Measurements from ENCODE around the gene DCLK2. TPM values are rescaled to one million over a fixed set of nuclear protein-coding genes. Genes with fewer than 3 reads are reported as not detected.

The DCLK2 gene
- total RNA-seq, 3 donors from 2014 or later (not counting 1 experiment from before 2014, with no cell fraction given), result 0.31 TPM; not detected in 2

DNA sequence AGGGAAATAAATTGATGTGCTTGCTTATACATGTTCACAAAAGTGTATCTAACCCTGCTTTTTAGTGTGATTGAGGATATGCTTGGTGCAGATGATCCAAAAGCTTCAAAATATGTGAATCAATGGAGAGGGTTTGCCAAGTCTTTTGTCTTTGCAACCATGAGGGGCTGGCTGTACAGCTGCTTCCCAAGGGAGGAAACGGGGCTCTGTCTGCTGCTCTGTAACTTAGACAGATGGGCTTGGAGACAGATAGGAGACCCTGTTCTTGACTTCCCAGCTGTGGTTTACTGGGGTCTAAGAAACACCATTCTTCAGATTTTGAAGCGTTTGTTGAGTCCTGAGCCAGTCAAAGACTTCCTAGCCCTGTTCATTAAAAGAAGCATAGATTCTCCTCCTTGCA, 152.3 kb downstream of the DCLK2 start:
- Histone ChIP-seq H3K9me3 (ENCODE audit: control insufficient read depth, insufficient read depth, low read length) (no peaks in the 10 kb centered on the region), H3K27ac (ENCODE audit: low read length) (no peak overlapping the region), H3K27me3 (ENCODE audit: control insufficient read depth, insufficient read depth, low read length) (peaks cover 2% of the 10 kb centered on the region), H3K36me3 (ENCODE audit: control insufficient read depth, insufficient read depth, low read length) (no peaks in the 10 kb centered on the region), H3K4me1 (ENCODE audit: control insufficient read depth, insufficient read depth, low read length) (no peaks in the 10 kb centered on the region), H3K4me3 (ENCODE audit: low read length) (no peak overlapping the region)
- DNase-seq, result no peak
- no peaks in the 10 kb centered on the region for H3K4me1 Mint-ChIP-seq
- 68% methylated on average over 2 of the region's 2 CpGs for WGBS (ENCODE audit: insufficient coverage)
- peaks cover 8 to 12% of the 10 kb centered on the region in 2 donors for H3K27me3 Mint-ChIP-seq (ENCODE audit: low read depth in 2 of 2)
- no peak overlapping the region for H3K4me3 Mint-ChIP-seq
- intact Hi-C loops (cut with micrococcal nuclease), result no loop called here
- H3K27ac Mint-ChIP-seq, result no peak overlapping the region
- H3K36me3 Mint-ChIP-seq, result no peaks in the 10 kb centered on the region
- TF ChIP-seq, protein P1, sequence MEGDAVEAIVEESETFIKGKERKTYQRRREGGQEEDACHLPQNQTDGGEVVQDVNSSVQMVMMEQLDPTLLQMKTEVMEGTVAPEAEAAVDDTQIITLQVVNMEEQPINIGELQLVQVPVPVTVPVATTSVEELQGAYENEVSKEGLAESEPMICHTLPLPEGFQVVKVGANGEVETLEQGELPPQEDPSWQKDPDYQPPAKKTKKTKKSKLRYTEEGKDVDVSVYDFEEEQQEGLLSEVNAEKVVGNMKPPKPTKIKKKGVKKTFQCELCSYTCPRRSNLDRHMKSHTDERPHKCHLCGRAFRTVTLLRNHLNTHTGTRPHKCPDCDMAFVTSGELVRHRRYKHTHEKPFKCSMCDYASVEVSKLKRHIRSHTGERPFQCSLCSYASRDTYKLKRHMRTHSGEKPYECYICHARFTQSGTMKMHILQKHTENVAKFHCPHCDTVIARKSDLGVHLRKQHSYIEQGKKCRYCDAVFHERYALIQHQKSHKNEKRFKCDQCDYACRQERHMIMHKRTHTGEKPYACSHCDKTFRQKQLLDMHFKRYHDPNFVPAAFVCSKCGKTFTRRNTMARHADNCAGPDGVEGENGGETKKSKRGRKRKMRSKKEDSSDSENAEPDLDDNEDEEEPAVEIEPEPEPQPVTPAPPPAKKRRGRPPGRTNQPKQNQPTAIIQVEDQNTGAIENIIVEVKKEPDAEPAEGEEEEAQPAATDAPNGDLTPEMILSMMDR (IDR thresholded peaks at IDR 0.05), result no peak
- ATAC-seq, result no peak
- H3K9me3 Mint-ChIP-seq, result no peaks in the 10 kb centered on the region

DNA sequence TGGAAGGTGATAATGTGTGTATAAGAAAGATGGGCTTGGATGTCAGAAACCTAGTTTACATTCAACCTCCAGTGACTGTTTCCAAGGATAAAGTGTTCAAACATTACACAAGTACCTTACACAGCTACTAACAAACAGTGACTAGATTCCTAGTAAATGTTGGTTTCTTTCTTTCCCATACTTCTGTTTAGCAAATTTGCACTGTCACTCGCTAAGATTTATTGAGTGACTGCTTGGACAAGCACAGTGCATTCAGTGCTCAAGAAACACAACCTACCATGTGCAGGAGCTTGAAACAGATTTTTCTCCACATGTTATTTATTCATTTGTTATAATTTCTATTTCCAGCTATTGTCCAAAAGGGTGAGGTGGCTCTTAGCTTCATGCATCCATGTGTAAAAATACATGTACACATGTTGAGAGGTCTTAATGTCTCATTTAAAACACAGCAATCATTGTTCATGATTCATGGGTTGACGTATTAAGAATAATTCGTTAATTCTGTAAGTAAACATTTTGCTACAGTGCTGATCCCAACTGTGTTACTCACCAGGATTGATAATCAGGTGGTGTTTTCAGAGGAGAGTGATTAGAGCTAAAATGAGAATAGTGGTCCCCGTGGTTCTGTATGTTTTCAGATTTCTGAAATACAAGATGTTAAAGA, 153.0 kb downstream of the DCLK2 start:
- Histone ChIP-seq H3K4me3 (ENCODE audit: low read length) (no peak overlapping the region), H3K9me3 (ENCODE audit: control insufficient read depth, insufficient read depth, low read length) (no peaks in the 10 kb centered on the region), H3K36me3 (ENCODE audit: control insufficient read depth, insufficient read depth, low read length) (no peaks in the 10 kb centered on the region), H3K4me1 (ENCODE audit: control insufficient read depth, insufficient read depth, low read length) (no peaks in the 10 kb centered on the region), H3K27me3 (ENCODE audit: control insufficient read depth, insufficient read depth, low read length) (no peaks in the 10 kb centered on the region), H3K27ac (ENCODE audit: low read length) (no peak overlapping the region)
- 81% methylated on average over 4 of the region's 4 CpGs for WGBS (ENCODE audit: insufficient coverage)
- ATAC-seq (no peak), DNase-seq (no peak)
- TF ChIP-seq, protein P1 (IDR thresholded peaks at IDR 0.05), result no peak
- no peaks in the 10 kb centered on the region for H3K36me3 Mint-ChIP-seq
- H3K4me3 Mint-ChIP-seq, result no peak overlapping the region
- no peaks in the 10 kb centered on the region for H3K9me3 Mint-ChIP-seq
- no peak overlapping the region for H3K27ac Mint-ChIP-seq
- H3K4me1 Mint-ChIP-seq, result no peaks in the 10 kb centered on the region
- intact Hi-C loops (cut with micrococcal nuclease), result no loop called here
- H3K27me3 Mint-ChIP-seq (ENCODE audit: low read depth in 2 of 2), result peaks cover 4 to 14% of the 10 kb centered on the region in 2 donors

DNA sequence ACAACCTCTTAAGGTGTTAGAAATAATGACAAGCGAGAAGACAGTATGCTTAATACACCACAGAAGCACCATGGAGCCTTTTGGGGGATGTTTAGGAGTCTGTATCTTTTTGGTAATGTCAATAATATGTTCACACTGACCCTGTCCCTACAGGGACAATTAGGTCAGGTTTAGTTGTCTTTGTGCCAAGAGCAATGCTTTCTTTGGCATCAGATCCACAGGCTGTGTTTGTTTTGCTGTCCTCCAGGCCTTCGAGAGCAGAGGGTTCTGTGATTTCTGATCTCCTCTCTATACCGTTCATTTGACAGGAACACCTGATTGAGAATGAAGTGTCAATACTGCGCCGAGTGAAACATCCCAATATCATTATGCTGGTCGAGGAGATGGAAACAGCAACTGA, 153.8 kb downstream of the DCLK2 start:
- H3K4me3 ChIP-seq (ENCODE audit: low read length), result no peak overlapping the region
- no peak for ATAC-seq

More for the DNA sequence above, 153.8 kb downstream of the DCLK2 start:
- H3K27ac ChIP-seq (ENCODE audit: low read length), result no peak overlapping the region
- 94% methylated on average over 2 of the region's 6 CpGs for WGBS (ENCODE audit: insufficient coverage)
- TF ChIP-seq, protein P1 (IDR thresholded peaks at IDR 0.05), result no peak
- H3K27me3 ChIP-seq (ENCODE audit: control insufficient read depth, insufficient read depth, low read length), result no peaks in the 10 kb centered on the region
- DNase-seq, result no peak
- H3K36me3 ChIP-seq (ENCODE audit: control insufficient read depth, insufficient read depth, low read length), result no peaks in the 10 kb centered on the region
- H3K4me1 ChIP-seq (ENCODE audit: control insufficient read depth, insufficient read depth, low read length), result no peaks in the 10 kb centered on the region
- Mint-ChIP-seq H3K27me3 (ENCODE audit: low read depth in 2 of 2) (peaks cover 4 to 14% of the 10 kb centered on the region in 2 donors), H3K36me3 (no peaks in the 10 kb centered on the region), H3K9me3 (no peaks in the 10 kb centered on the region), H3K4me3 (no peak overlapping the region), H3K27ac (no peak overlapping the region), H3K4me1 (no peaks in the 10 kb centered on the region)
- intact Hi-C loops (cut with micrococcal nuclease), result no loop called here
- H3K9me3 ChIP-seq (ENCODE audit: control insufficient read depth, insufficient read depth, low read length), result no peaks in the 10 kb centered on the region
